HepG2 (cell line): Measurements from ENCODE around the gene MAPK8IP1. TPM values are rescaled to one million over a fixed set of nuclear protein-coding genes. Genes with fewer than 3 reads are reported as not detected.
A peak's percentile ranks its signal among the peaks of the same experiment; 100 is the strongest.

Source experiments
- CREBL2 ChIP-seq: sonication (generic); formaldehyde crosslinking; IDR thresholded peaks from 2 replicates; pipeline ENCODE4 v1.8.1; 2023; ENCODE audit warnings: missing genetic modification reagents, mild to moderate bottlenecking, borderline replicate concordance
- GTF3A ChIP-seq: sonication (generic); formaldehyde crosslinking; conservative IDR thresholded peaks from 2 replicates; pipeline ENCODE4 v1.4.0; 2020; ENCODE audit warnings: mild to moderate bottlenecking, missing genetic modification reagents
- MIER3 ChIP-seq: IDR thresholded peaks from 2 replicates; pipeline ENCODE4 v1.6.1; 2016; ENCODE audit warnings: missing compliant biosample characterization, borderline replicate concordance
- NFAT5 ChIP-seq: sonication (generic); formaldehyde crosslinking; IDR thresholded peaks from 2 replicates; pipeline ENCODE4 v1.4.0; 2020; ENCODE audit warnings: missing genetic modification reagents
- NRL ChIP-seq: sonication (generic); formaldehyde crosslinking; IDR thresholded peaks from 2 replicates; pipeline ENCODE4 v1.5.0; 2020; ENCODE audit warnings: missing genetic modification reagents, mild to moderate bottlenecking, moderate library complexity, borderline replicate concordance
- ZNF407 ChIP-seq: sonication (generic); formaldehyde crosslinking; IDR thresholded peaks from one replicate; pipeline ENCODE4 v1.5.1; 2020; ENCODE audit warnings: mild to moderate bottlenecking, missing genetic modification reagents; ENCODE audit errors: not compliant biosample characterization
- ZNF564 ChIP-seq: sonication (generic); formaldehyde crosslinking; IDR thresholded peaks from 2 replicates; pipeline ENCODE4 v1.8.1; 2023; ENCODE audit warnings: mild to moderate bottlenecking, missing genetic modification reagents
- ZNF879 ChIP-seq: sonication (generic); formaldehyde crosslinking; IDR thresholded peaks from 2 replicates; pipeline ENCODE4 v1.8.1; 2023; ENCODE audit warnings: missing genetic modification reagents
- polyA plus RNA-seq, 8 experiments: library from polyadenylated mRNA; depleted of rRNA in 3 of 8; stranded (reverse) in 7 of 8; unstranded in 1 of 8; fragments of >200 nt; fragmentation: Illumina TruSeq in 4 of 8; extraction: Trizol in 4 of 8; gene quantifications; 2 replicates each; pipeline versions ENCODE4 v1.2.1 to v1.2.3, GENCODE V29; 2011 to 2016; ENCODE audit warnings: low read depth in 4 of 8, missing spikeins in 1 of 8, mixed read lengths in 1 of 8; ENCODE audit not compliant: insufficient read depth in 1 of 8
- total RNA-seq, 5 experiments: library from RNA; depleted of rRNA; stranded (reverse); fragments of >200 nt; fragmentation: Illumina TruSeq; extraction: Trizol; gene quantifications; 2 replicates each; pipeline ENCODE4 v1.2.3, GENCODE V29; 2016; ENCODE audit warnings: low read depth in 1 of 5
- TF ChIP-seq, protein P1 (sequence below): IDR thresholded peaks from 2 replicates; pipeline ENCODE4 v1.6.1; 2016; ENCODE audit warnings: missing compliant biosample characterization, missing genetic modification reagents, borderline replicate concordance
- TF ChIP-seq, protein P2 (sequence below): sonication (generic); formaldehyde crosslinking; IDR thresholded peaks from 2 replicates; pipeline ENCODE4 v1.4.0; 2020; ENCODE audit warnings: low read depth, mild to moderate bottlenecking, missing genetic modification reagents

MAPK8IP1 gene
- total and polyA plus RNA-seq, 2 of the 13 experiments (the other 11 are each of a cell fraction or from before 2014, with no cell fraction given): 2.2 to 4.2 TPM

GRCh38 chr11:45922425-45923082, 37.1 kb downstream of the MAPK8IP1 start, which contains the start of gene LARGE2 (continued):
- TF ChIP-seq ZNF407 (CRISPR knock-in tag) (no peak), MIER3 (no peak), ZNF879 (CRISPR knock-in tag) (no peak), NFAT5 (CRISPR knock-in tag) (no peak), NRL (no peak; the same call in 1 of the 2 replicates), CREBL2 (CRISPR knock-in tag) (no peak), GTF3A (CRISPR knock-in tag) (0 out of 2 replicates have a peak, but pooled peaks have one; percentile 3), ZNF564 (CRISPR knock-in tag) (peak; percentile 68; the same call in 1 of the 2 replicates)
- TF ChIP-seq, protein P1, sequence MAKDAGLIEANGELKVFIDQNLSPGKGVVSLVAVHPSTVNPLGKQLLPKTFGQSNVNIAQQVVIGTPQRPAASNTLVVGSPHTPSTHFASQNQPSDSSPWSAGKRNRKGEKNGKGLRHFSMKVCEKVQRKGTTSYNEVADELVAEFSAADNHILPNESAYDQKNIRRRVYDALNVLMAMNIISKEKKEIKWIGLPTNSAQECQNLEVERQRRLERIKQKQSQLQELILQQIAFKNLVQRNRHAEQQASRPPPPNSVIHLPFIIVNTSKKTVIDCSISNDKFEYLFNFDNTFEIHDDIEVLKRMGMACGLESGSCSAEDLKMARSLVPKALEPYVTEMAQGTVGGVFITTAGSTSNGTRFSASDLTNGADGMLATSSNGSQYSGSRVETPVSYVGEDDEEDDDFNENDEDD (CRISPR knock-in tag): no peak
- TF ChIP-seq, protein P2, sequence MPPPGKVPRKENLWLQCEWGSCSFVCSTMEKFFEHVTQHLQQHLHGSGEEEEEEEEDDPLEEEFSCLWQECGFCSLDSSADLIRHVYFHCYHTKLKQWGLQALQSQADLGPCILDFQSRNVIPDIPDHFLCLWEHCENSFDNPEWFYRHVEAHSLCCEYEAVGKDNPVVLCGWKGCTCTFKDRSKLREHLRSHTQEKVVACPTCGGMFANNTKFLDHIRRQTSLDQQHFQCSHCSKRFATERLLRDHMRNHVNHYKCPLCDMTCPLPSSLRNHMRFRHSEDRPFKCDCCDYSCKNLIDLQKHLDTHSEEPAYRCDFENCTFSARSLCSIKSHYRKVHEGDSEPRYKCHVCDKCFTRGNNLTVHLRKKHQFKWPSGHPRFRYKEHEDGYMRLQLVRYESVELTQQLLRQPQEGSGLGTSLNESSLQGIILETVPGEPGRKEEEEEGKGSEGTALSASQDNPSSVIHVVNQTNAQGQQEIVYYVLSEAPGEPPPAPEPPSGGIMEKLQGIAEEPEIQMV (CRISPR knock-in tag): no peak
